GM12878 (cell line): ENCODE measurements around the gene LIMS2. TPM values are rescaled to one million over a fixed set of nuclear protein-coding genes. Genes with fewer than 3 reads are reported as not detected.

ENCODE experiments used
- ATAC-seq: fragments of 200-7000 bp; cut with Tn5 transposase; 3 replicates; pipeline ENCODE4 v1.9.1; 2020; ENCODE audit warnings: mild to moderate bottlenecking, moderate library complexity
- BruUV-seq: library from RNA; stranded (reverse); fragments of 400-500 nt; replicated peaks from 2 replicates; lab custom pipeline; 2021; lab: Mats Ljungman, UMichigan
- CTCF ChIA-PET: fragments of 300-600 bp; sonication (Branson Sonifier 250); formaldehyde crosslinking; extraction: SDS; loops from one replicate; lab custom pipeline; 2021; ENCODE audit warnings: inconsistent platforms; lab: Yijun Ruan, JAX
- POLR2A ChIA-PET: fragments of 350-600 bp; formaldehyde crosslinking; extraction: SDS; loops from one replicate; lab custom pipeline; 2021; ENCODE audit warnings: inconsistent platforms; lab: Charles Lee
- RAD21 ChIA-PET: fragments of 300-600 bp; sonication (Branson Sonifier 250); formaldehyde crosslinking; loops from one replicate; lab custom pipeline; 2023; ENCODE audit warnings: antibody characterized with exemption; ENCODE audit not compliant: unreplicated experiment; lab: Charles Lee
- SMC1A ChIA-PET: fragments of 300-600 bp; sonication (Branson Sonifier 250); formaldehyde crosslinking; loops from one replicate; lab custom pipeline; 2023; ENCODE audit not compliant: unreplicated experiment, uncharacterized antibody; lab: Charles Lee
- DNase-seq: peaks from one replicate; pipeline ENCODE4 v3.0.0-alpha.2; 2011; ENCODE audit warnings: low read depth, low spot score
- FAIRE-seq: peaks from 3 replicates; lab custom pipeline; 2011; peaks lifted over from hg19 to GRCh38; lab: Jason Lieb, UNC
- H2AFZ ChIP-seq: 2 replicates; pipeline ENCODE4 v1.6.0; 2011; ENCODE audit warnings: low read depth, low read length, control low read depth; ENCODE audit not compliant: control insufficient read depth
- H3K27ac ChIP-seq: 2 replicates; pipeline ENCODE4 v1.5.1; 2011; ENCODE audit warnings: control low read depth; ENCODE audit not compliant: control insufficient read depth, insufficient read depth
- H3K27me3 ChIP-seq, 2 experiments: replicated peaks in 1 of 2; 2 replicates each; pipeline versions ENCODE4 v1.6.0 to v1.6.1; 2011; ENCODE audit warnings: low read length in 1 of 2; ENCODE audit not compliant: control insufficient read depth in 2 of 2, insufficient read depth in 2 of 2
- H3K36me3 ChIP-seq, 2 experiments: 2 replicates each; pipeline ENCODE4 v1.5.1; 2011; ENCODE audit warnings: low read length in 1 of 2; ENCODE audit not compliant: control insufficient read depth in 2 of 2, insufficient read depth in 2 of 2
- H3K4me1 ChIP-seq: 2 replicates; pipeline ENCODE4 v1.6.1; 2011; ENCODE audit warnings: mild to moderate bottlenecking, low read length, moderate library complexity, mixed read lengths; ENCODE audit not compliant: control insufficient read depth, insufficient read depth
- H3K4me2 ChIP-seq: 2 replicates; pipeline ENCODE4 v1.6.0; 2011; ENCODE audit warnings: control low read depth; ENCODE audit not compliant: control insufficient read depth, insufficient read depth
- H3K4me3 ChIP-seq: fragments of 200-600 bp; sonication (generic); 2 replicates; pipeline ENCODE4 v1.5.1; 2016
- H3K79me2 ChIP-seq: 2 replicates; pipeline ENCODE4 v1.6.0; 2011; ENCODE audit warnings: low read length; ENCODE audit not compliant: control insufficient read depth, insufficient read depth
- H3K9ac ChIP-seq: 2 replicates; pipeline ENCODE4 v1.8.0; 2011; ENCODE audit warnings: low read length, control low read depth, mixed read lengths; ENCODE audit not compliant: control insufficient read depth, insufficient read depth
- H3K9me3 ChIP-seq: replicated peaks from 3 replicates; pipeline ENCODE4 v1.5.1; 2011; ENCODE audit warnings: mild to moderate bottlenecking, low read length; ENCODE audit not compliant: control insufficient read depth, insufficient read depth
- H4K20me1 ChIP-seq: 2 replicates; pipeline ENCODE4 v1.6.0; 2011; ENCODE audit not compliant: control insufficient read depth, insufficient read depth
- BACH1 ChIP-seq: fragments of 450-650 bp; IDR thresholded peaks from 2 replicates; pipeline ENCODE4 v1.6.1; 2017; ENCODE audit warnings: mild to moderate bottlenecking, borderline replicate concordance
- CHD1 ChIP-seq: IDR thresholded peaks from 2 replicates; pipeline ENCODE4 v1.6.1; 2012; ENCODE audit warnings: low read depth, low read length, improper control_type of control experiment
- CREB1 ChIP-seq: IDR thresholded peaks from 2 replicates; pipeline ENCODE4 v1.6.1; 2012; ENCODE audit warnings: low read depth, mild to moderate bottlenecking, inconsistent platforms
- EGR1 ChIP-seq, 2 experiments: IDR thresholded peaks; 1 replicate in 1 of 2; 2 replicates in 1 of 2; pipeline ENCODE4 v1.6.1; 2011 to 2012; ENCODE audit warnings: low read depth in 2 of 2, low read length in 2 of 2, borderline replicate concordance in 1 of 2, mild to moderate bottlenecking in 1 of 2, moderate library complexity in 1 of 2
- EP300 ChIP-seq, 2 experiments: fragments of 150-350 bp in 1 of 2; IDR thresholded peaks; 2 replicates each; pipeline ENCODE4 v1.6.1; 2011 to 2012; ENCODE audit warnings: low read depth in 2 of 2, low read length in 2 of 2, borderline replicate concordance in 1 of 2, improper control_type of control experiment in 1 of 2, inconsistent platforms in 1 of 2; ENCODE audit not compliant: control insufficient read depth in 1 of 2
- ESRRA ChIP-seq: IDR thresholded peaks from 2 replicates; pipeline ENCODE4 v1.6.1; 2012; ENCODE audit warnings: mild to moderate bottlenecking, low read length, improper control_type of control experiment
- NBN ChIP-seq: fragments of 450-650 bp; IDR thresholded peaks from 2 replicates; pipeline ENCODE4 v1.6.1; 2016
- NFYB ChIP-seq: IDR thresholded peaks from 2 replicates; pipeline ENCODE4 v1.6.1; 2011; ENCODE audit warnings: low read depth, mild to moderate bottlenecking, low read length, improper control_type of control experiment, moderate library complexity; ENCODE audit not compliant: insufficient read depth
- NR2F1 ChIP-seq: fragments of 450-650 bp; conservative IDR thresholded peaks from 2 replicates; pipeline ENCODE4 v1.6.1; 2017; ENCODE audit warnings: mild to moderate bottlenecking
- NRF1 ChIP-seq: conservative IDR thresholded peaks from 2 replicates; pipeline ENCODE4 v1.6.1; 2011; ENCODE audit warnings: mild to moderate bottlenecking, low read depth, low read length, improper control_type of control experiment
- POLR2AphosphoS2 ChIP-seq: IDR thresholded peaks from 2 replicates; pipeline ENCODE4 v1.6.1; 2011; ENCODE audit warnings: low read depth, mild to moderate bottlenecking, low read length, improper control_type of control experiment, moderate library complexity
- POU2F2 ChIP-seq: IDR thresholded peaks from 3 replicates; pipeline ENCODE4 v1.6.1; 2011; ENCODE audit warnings: low read depth, mild to moderate bottlenecking, low read length, borderline replicate concordance
- SMAD5 ChIP-seq: IDR thresholded peaks from 2 replicates; pipeline ENCODE4 v1.6.1; 2016; ENCODE audit warnings: antibody characterized with exemption, low read depth
- SUPT20H ChIP-seq: IDR thresholded peaks from 2 replicates; pipeline ENCODE4 v1.6.1; 2011; ENCODE audit warnings: low read depth, mild to moderate bottlenecking, low read length, moderate library complexity, borderline replicate concordance; ENCODE audit not compliant: control insufficient read depth
- ZNF207 ChIP-seq: fragments of 450-650 bp; IDR thresholded peaks from 2 replicates; pipeline ENCODE4 v1.6.1; 2014; ENCODE audit warnings: antibody characterized with exemption, mild to moderate bottlenecking, borderline replicate concordance
- ZNF274 ChIP-seq: IDR thresholded peaks from one replicate; pipeline ENCODE4 v1.8.0; 2011; ENCODE audit not compliant: insufficient read length, insufficient read depth
- WGBS: methylation state at CpG from one replicate; pipeline ENCODE4 v1.1.6; 2016; ENCODE audit warnings: low lambda C conversion rate; ENCODE audit not compliant: insufficient replicate concordance, insufficient coverage; ENCODE audit errors: missing lambda C conversion rate; 5-methylcytosine and 5-hydroxymethylcytosine counted together
- in situ Hi-C: fragments of 300-500 bp; cut with MboI; formaldehyde crosslinking; loops from 9 replicates; pipeline ENCODE4 v1.14.3; 2018; ENCODE audit warnings: mixed read lengths
- intact Hi-C: fragments of 100-400 bp; cut with micrococcal nuclease; formaldehyde crosslinking; loops from one replicate; pipeline ENCODE4 v1.14.2; 2022; ENCODE audit not compliant: unreplicated experiment
- polyA plus RNA-seq, 11 experiments: library from polyadenylated mRNA; depleted of rRNA in 4 of 11; unstranded in 6 of 11; stranded (reverse) in 5 of 11; fragments of >200 nt; fragmentation: Nextera tagmentation in 4 of 11; fragmentation: Illumina TruSeq in 1 of 11; extraction: Ambion mirVana in 4 of 11; extraction: Trizol in 1 of 11; gene quantifications; 1 replicate in 1 of 11; 2 replicates in 10 of 11; pipeline versions ENCODE4 v1.2.1 to v1.2.3, GENCODE V29; 2011 to 2016; ENCODE audit warnings: inconsistent platforms in 2 of 11, missing spikeins in 2 of 11, low read depth in 1 of 11
- total RNA-seq, 4 experiments: library from RNA; depleted of rRNA in 3 of 4; stranded (reverse); fragments of >200 nt in 3 of 4; fragmentation: Illumina TruSeq in 1 of 4; extraction: Trizol in 1 of 4; gene quantifications; 2 replicates each; pipeline versions ENCODE4 v1.2.1 to v1.2.3, GENCODE V29; 2013 to 2021
- TF ChIP-seq, protein P1 (sequence below): IDR thresholded peaks from 2 replicates; pipeline ENCODE4 v1.6.1; 2011; ENCODE audit warnings: low read depth, mild to moderate bottlenecking, low read length, moderate library complexity, borderline replicate concordance; ENCODE audit errors: extremely low read depth
- TF ChIP-seq, protein P2 (sequence below): fragments of 450-650 bp; IDR thresholded peaks from 2 replicates; pipeline ENCODE4 v1.6.1; 2018; ENCODE audit warnings: mild to moderate bottlenecking, low read depth, moderate library complexity; ENCODE audit not compliant: partially characterized antibody

Gene LIMS2
- total and polyA plus RNA-seq, 10 of the 15 experiments (the other 5 are each of a cell fraction or from before 2014, with no cell fraction given) = 0.06 to 0.81 (median 0.16) TPM; not detected in 2

DNA sequence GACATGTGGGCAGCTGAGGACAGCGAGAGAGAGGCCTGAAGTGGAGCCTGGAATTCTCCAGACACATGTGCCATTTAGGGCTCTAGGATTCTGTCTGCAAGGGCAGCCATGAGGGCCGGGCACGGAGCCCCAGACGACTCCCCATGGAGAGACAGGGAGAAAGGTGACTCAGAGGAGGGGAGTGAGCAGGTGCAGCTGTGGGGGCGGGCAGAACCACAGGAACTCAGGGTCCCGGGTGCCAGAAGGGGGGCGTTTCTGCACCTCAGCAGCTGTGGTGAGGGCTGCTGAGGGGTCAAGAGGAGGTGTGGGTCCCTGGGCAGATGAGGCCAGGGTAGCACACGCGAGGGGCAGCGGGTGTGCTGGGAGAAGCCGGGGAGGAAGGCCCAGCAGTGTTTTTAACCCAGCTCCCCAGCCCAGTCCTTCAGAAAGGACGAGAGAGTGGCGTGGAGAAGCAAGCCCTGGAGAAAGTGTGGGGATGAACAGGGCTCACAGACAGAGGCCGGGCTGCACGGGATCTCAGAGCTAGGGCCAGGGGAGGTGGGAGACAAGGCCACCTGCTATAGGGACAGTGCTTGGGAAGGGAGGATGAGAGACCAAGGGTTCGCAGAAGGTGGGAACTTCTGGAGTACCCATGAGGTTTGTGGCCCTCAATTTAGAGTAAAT, 21.8 kb downstream of the LIMS2 start:
- H2AFZ ChIP-seq = no peak overlapping the region
- H3K9me3 ChIP-seq = no peaks in the 10 kb centered on the region
- in situ Hi-C loops (no loop called here), intact Hi-C loops (no loop called here)
- no peak overlapping the region for H3K9ac ChIP-seq
- H3K79me2 ChIP-seq = no peaks in the 10 kb centered on the region
- POLR2A ChIA-PET = no interaction called here
- 20% methylated on average over 16 of the region's 16 CpGs for WGBS
- CTCF ChIA-PET = interaction anchor here (1.6 to 8.3 kb wide), 2 partner anchors 9 to 62 kb away, joined by 3 to 90 read pairs; no protein-coding TSS in a partner anchor
- H4K20me1 ChIP-seq = no peaks in the 10 kb centered on the region
- H3K4me3 ChIP-seq = no peak overlapping the region
- DNase-seq = no peak
- H3K27me3 ChIP-seq = no peaks in the 10 kb centered on the region
- H3K27ac ChIP-seq = no peak overlapping the region
- no peaks in the 10 kb centered on the region for H3K36me3 ChIP-seq
- no TSS peak for BruUV-seq
- SMC1A ChIA-PET = interaction anchor here (4.6 kb wide), 1 partner anchor 62 kb away, joined by 26 read pairs; no protein-coding TSS in a partner anchor
- ATAC-seq = no peak
- H3K4me2 ChIP-seq = no peak overlapping the region
- H3K4me1 ChIP-seq = no peaks in the 10 kb centered on the region
- no peak for FAIRE-seq
- RAD21 ChIA-PET = interaction anchor here (1.0 to 3.1 kb wide), 2 partner anchors 54 to 62 kb away, joined by 5 to 12 read pairs; no protein-coding TSS in a partner anchor
- TF ChIP-seq NBN (no peak), EGR1 (IDR thresholded peaks at IDR 0.05; ENCODE audit: borderline replicate concordance in 1 of 2, low read depth in 2 of 2, low read length in 2 of 2) (no peak), POU2F2 (no peak), EP300 (IDR thresholded peaks at IDR 0.05; ENCODE audit: borderline replicate concordance in 1 of 2, control insufficient read depth in 1 of 2, low read depth in 2 of 2, low read length in 2 of 2) (no peak), SUPT20H (no peak), SMAD5 (no peak), ZNF207 (no peak), BACH1 (no peak), NR2F1 (no peak), NRF1 (no peak), NFYB (no peak), CHD1 (no peak), POLR2AphosphoS2 (no peak), ZNF274 (no peak), ESRRA (no peak), CREB1 (no peak)
- TF ChIP-seq, protein P1, sequence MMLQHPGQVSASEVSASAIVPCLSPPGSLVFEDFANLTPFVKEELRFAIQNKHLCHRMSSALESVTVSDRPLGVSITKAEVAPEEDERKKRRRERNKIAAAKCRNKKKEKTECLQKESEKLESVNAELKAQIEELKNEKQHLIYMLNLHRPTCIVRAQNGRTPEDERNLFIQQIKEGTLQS = no peak
- TF ChIP-seq, protein P2, sequence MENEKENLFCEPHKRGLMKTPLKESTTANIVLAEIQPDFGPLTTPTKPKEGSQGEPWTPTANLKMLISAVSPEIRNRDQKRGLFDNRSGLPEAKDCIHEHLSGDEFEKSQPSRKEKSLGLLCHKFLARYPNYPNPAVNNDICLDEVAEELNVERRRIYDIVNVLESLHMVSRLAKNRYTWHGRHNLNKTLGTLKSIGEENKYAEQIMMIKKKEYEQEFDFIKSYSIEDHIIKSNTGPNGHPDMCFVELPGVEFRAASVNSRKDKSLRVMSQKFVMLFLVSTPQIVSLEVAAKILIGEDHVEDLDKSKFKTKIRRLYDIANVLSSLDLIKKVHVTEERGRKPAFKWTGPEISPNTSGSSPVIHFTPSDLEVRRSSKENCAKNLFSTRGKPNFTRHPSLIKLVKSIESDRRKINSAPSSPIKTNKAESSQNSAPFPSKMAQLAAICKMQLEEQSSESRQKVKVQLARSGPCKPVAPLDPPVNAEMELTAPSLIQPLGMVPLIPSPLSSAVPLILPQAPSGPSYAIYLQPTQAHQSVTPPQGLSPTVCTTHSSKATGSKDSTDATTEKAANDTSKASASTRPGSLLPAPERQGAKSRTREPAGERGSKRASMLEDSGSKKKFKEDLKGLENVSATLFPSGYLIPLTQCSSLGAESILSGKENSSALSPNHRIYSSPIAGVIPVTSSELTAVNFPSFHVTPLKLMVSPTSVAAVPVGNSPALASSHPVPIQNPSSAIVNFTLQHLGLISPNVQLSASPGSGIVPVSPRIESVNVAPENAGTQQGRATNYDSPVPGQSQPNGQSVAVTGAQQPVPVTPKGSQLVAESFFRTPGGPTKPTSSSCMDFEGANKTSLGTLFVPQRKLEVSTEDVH = no peak
